HG02885 (cell line): Measurements from ENCODE around the gene HNRNPU.

Experiments
- ATAC-seq: cut with Tn5 transposase; IDR thresholded peaks from one replicate; pipeline ENCODE4 v1.9.1; 2021; ENCODE audit warnings: mild to moderate bottlenecking; ENCODE audit not compliant: unreplicated experiment, poor library complexity

Gene HNRNPU

GRCh38 chr1:244813327-244813726, 51.0 kb downstream of the HNRNPU start:
- no peak for ATAC-seq

DNA sequence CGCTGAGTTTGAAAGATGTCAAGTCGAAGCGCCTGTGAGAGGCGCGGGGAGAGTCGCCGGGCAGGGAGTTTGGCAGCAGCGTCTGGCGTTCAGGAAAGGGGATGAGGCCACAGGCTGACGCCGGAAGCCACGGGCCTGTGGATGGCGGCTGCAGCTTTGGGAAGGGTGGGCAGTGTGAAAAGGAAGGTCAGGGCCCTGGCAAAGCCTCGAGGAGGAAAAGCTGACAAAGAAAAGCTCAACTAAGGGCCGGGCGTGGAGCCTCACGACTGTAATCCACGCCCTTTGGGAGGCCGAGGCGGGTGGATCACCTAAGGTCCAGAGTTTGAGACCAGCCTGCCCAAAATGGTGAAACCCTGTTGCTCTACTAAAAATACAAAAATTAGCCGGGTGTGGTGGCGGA, 54.1 kb downstream of the HNRNPU start:
- ATAC-seq: no peak

DNA sequence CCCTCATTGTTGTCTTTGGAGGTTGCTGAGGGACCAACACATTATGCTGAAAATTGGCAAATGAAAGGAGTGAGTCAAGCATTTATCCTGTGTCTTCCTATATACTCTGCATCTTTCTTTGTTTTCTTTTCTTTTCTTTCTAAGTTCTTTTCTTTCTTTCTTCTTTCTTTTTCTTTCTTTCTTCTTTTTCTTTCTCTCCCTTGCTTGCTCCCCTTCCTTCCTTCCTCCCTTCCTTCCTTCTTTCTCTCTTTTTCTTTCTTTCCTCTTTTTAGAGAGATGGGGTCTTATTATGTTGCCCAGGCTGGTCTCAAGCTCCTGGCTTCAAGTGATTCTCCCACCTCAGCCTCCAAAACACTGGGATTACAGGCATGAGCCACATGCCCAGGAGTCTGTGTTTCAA, 57.2 kb downstream of the HNRNPU start:
- ATAC-seq: no peak

DNA sequence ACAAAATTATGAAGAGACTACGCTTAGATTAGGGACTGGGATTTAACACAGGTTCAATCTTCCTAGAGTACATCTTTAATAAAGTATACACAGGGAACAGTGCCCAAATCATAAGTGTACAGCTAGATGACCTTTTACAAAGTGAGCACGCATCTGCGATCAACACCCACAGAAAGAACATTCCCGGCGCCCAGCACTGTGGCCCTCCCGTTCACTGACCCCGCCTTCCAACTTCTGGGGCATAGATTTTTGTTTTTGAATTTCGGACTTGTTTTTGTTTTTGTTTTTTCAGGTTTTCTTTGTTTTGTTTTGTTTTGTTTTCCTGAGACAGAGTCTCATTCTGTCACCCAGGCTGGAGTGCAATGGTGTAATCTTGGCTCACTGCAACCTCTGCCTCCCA, 59.5 kb downstream of the HNRNPU start:
- no peak for ATAC-seq

GRCh38 chr1:244802556-244803239, 61.6 kb downstream of the HNRNPU start:
- ATAC-seq: no peak

DNA sequence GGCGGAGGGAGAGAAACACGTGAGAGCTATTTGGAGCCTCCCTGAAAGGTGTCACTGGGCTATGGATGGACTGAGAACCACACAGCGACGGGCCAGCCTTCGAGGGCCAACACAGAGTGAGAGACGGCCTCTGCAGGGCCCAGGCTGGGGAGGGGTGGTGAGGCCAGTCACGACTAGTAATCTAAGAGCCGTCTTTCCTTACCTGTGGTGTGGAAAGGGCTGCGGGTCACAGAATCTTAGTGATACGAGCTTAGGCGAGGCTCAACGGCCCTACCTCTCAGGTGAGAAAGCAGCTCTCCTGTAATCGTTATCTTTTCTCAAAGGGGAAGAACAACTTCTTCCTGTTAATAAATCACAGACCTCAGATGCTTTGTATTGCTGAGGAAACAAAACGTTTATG, 62.3 kb downstream of the HNRNPU start:
- no peak for ATAC-seq

DNA sequence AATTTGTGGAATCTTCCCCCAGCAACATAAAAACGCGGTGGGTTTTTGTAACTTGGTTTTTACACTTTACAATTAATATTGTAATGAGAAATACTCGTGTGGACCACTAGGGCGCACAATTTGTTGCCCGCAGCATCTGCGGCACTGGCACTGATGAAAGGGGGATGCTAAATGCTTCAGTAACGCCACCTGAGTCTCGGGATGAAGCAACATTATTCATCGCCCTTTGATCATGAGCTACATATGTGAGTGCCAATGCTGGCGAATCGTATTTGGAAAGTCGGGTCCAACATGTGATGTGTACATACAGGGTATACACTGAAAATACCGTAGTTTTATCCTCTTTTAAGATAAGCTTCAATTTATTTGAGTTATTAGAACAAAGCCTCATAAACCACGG, 63.1 kb downstream of the HNRNPU start:
- ATAC-seq: no peak

- no peak for ATAC-seq
These were observed 63.5 kb downstream of the HNRNPU start for GRCh38 chr1:244800821-244801220.
